Right forelimb (tissue), 1 donor: Measurements from ENCODE around the gene PRRC2A.
A peak's percentile ranks its signal among the peaks of the same experiment; 100 is the strongest.
"Not testable (repeated sequence)": the region's sequence is repeated elsewhere in the genome, so short reads cannot be mapped to it uniquely, and the experiment has no call there.

Source experiments
- DNase-seq: peaks from one replicate; pipeline ENCODE4 v3.0.0-alpha.2; 2018

PRRC2A gene

GRCh38 chr6:31586008-31586407, 34.5 kb upstream of the PRRC2A start, which contains the start of gene LST1:
LST1 (plus strand) TSS chr6:31586277; CDS start chr6:31587300, 1,023 bp downstream.
- DNase-seq, result no peak

DNA sequence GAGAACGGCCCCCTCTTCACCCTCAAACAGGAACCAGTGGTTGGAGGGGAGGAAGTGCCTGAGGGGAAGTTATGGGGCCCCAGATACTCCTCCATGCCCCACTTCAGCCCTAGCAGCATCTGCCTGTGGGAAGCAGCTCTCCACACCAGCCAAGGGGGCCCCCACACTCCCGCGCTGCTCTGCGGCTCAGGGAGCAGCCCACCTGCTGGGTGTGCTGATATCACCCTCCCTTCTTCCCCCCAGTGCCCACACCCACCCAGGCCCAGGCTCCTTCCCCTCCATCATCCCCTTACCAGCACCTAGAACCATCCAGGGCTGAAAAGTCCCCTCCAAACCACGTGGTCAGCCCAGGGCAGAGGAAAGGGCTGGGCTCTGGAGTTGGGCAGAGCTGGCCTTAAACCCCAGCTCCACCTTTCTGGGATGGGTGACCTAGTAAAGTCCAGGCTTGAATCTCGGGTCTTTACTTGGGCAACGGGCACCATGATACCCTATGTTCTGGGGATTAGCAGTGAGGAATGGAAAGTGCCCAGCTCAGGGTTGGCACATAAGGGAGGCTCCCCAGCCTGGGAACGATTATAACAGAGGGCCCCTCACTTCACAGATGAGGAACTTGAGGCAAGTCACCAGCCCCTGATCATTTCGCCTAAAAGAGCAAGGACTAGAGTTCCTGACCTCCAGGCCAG, 33.8 kb upstream of the PRRC2A start:
- no peak for DNase-seq

DNA sequence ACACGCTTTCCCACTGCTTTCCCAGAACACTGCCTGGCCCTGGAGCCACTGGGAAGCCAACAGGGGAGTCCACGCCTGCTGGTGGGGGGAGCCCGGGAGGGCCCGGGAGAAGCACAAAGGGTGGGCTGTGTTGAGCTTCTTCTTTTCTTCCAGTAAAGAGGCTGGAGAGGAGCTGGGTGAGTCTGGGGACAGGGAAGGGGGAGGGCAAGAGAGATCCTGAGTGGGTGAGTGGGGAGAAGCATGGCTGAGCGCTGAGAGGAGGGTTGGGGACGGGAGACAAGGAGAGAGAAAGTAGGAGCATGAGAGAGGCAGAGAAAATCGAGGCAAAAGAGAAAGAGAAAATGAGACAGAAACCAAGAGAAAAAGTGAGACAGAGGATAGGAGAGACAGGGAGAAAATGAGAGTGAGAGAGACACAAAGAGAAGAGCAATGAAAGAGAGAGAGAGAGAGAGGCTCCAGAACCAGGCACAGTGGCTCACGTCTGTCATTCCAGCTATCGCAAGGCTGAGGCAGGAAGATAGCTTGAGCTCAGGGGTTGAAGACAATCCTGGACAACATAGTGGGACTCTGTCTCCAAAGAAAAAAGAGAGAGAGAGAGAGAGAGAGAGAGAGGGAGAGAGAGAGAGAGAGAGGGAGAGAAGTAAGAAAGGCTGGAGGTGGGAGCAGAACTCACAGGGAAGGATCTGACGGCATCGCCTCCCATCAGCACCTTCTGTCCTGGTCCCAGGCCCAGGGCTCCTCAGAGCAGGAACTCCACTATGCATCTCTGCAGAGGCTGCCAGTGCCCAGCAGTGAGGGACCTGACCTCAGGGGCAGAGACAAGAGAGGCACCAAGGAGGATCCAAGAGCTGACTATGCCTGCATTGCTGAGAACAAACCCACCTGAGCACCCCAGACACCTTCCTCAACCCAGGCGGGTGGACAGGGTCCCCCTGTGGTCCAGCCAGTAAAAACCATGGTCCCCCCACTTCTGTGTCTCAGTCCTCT, 32.4 kb upstream of the PRRC2A start:
- no peak for DNase-seq

DNA sequence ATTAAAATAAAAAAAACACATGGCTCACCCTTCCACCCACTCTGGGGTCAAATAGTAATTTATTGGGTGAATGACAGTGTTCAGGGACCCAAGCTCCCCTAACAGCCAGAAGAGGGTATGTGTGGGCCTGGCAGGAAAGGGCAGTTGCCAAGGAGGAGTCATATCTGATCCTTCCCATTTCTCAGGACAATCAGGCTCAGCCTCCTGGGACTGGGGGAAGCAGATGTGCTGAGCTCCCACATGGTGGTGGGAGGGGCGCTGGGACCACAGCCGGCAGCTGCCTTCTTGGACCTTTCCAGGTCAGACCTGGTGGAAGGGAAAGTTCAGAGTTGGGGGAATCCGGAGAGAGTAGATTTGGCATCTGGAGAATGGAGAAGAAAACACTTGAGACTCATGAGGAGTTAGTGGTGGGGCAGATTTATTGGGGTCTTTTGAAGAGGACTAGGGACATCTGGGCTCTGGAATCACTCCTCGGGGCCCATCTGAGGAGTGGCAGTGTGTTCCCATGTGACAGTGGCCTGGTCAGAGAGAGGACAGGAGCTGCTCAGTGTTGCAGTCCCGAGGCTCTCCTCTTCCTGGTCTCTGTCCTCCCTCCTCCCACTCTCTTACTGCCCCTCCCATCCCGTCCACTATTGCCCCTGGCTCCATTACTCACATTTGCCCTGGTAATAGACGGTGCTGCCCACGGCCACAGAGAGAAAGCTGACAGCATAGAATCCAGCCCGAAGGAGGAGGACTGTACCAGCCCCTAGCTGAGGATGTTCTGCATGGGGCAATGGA, 31.5 kb upstream of the PRRC2A start:
- no peak for DNase-seq

DNA sequence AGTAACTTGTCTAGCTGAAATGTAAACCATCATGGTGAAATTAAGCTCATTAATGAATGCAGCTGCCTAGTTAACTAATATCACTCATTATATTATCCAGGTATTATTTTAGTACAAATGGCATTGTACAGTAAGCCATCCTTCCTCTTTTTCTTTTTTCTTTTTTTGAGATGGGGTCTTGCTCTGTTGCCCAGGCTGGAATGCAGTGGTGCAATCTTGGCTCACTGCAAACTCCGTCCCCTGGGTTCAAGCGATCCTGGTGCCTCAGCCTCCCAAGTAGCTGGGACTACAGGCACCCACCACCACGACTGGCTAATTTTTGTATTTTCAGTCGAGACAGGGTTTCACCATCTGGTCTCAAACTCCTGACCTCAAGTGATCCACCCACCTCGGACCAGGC, 29.8 kb upstream of the PRRC2A start:
- DNase-seq, result not testable (repeated sequence)

DNA sequence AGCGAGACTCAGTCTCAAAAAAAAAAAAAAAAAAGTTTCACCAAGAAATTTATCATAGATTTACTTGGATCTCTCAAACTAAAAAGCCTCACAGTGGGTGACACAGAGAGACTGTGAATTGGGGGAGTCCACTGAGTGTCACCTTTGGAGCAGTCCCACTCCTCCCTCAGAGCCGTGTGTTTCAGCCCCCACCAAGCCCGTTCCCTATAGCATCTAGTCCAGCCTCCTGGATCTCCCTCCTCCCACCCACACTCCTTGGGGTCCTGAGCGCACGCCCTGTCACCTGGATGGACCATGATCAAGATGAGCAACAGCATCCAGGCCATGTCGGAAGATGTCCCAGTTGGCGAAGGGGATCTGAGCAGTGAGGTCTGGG, 28.1 kb upstream of the PRRC2A start:
- no peak for DNase-seq

GRCh38 chr6:31597006-31597405, 23.5 kb upstream of the PRRC2A start:
- DNase-seq, result no peak

DNA sequence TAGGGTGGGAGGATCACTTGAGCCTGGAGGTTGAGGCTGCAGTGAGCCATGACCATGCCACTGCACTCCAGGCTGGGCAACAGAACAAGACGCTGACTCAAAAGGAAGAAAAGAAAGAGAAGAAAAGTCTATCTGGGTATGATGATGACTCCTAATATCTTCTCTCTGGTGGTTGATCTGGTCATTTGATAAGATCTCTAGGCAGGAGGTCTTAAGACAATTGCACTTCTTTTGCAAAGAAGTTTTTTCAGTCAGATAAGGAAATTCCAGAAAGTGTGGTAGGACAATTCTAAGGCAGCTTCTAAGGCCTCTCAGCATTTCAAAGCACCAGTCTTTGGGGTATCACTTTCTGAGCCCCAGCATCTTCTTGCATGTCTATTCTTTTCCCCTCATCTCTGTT, 13.2 kb upstream of the PRRC2A start:
- no peak for DNase-seq

DNA sequence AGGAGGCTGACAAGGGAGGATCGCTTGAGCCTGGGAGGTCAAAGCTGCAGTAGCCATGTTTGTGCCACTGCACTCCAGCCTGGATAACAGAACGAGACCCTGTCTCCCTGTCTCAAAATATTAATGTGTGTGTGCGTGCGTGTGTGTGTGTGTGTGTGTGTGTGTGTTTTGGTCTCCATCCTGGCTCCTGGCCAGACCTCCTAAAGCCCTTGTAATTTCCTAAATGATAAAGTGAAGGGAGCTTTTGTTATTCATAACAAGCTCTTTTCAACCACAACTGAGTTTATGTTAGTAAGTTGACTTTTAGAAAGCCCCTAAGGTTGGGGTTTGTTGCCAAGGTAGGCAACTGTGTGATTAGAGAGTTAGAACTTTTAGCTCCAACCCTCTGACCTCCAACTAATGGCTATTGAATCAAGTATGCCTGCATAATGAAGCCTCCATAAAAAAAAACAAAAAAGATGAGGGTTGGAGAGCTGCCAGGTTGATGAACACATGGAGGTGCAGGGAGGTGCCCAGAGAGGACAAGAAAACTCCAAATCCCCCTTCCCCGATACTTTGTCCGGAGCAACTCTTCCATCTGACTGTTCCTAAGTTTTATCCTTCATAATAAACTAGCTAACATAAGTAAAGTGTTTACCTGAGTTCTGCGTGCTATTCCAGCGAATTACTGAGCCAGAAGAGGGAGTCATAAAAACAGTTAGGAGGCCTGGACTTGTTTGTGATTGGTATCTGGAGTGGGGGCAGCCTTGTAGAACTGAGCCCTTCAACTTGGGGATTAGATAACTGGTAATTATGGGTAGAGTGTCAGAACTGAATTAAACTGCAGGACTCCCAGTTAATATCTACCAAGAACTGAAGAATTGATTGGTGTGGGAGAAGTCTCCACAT, 10.8 kb upstream of the PRRC2A start:
- no peak for DNase-seq

DNA sequence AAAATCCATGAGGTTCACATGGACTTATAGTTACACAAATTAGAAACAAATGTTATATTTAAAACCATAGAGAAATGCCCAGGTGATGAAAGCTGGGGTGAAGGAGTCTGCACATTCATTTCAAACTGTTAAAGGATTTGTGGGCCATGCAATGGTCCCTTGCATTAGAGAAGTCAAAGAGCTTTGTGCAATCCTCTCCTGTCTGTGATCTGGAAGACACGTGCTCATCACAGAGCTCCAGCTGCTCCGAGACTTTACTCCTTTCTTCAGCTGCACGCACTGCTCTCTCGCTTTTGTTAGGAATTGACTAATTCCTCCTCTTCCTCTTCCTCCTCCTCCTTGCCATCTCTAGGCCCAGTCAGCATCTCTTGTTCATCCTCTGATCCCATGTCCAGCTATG, 9.5 kb upstream of the PRRC2A start:
- DNase-seq, result no peak

- no peak for DNase-seq
Measured at GRCh38 chr6:31614075-31614619, 6.4 kb upstream of the PRRC2A start.

DNA sequence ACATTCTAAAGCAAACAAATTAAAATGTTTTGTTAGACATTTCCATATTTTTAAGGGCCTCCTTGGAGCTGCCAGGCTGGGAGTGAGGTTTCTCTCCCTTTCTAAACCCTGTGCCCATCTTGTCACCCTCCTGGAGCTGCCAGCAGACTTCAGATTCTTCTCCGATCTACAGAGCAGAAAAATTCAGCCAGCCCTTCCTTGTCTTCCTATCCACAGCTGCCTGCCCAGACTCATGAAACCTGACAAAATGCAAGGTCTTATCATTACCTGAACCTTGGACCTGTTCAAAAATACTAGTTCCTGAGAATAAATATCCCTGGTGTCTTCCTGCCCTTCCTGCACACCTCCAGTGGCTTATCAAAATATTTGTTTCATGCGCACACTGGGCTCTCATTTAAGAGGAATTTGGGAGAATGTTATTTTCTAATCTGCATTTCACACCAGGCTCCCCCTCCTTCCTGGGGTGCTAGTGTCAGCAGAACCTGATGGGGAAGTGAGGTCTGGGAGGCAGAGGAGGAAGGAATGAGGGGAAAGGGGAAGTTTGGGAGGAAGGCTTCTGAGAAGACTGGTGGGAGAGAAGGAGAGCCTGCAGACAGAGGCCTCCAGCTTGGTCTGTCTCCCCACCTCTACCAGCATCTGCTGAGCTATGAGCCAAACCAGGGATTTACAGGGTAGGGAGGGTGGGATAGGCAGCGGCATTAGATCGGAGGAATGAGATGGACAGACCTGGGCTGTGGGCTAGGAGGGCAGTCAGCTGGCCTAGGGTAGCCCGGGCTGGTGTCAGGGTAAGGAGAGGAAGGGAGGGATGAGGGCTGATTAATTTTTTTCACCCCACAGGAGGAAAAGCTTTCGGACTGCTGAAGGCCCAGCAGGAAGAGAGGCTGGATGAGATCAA, 5.6 kb upstream of the PRRC2A start, which contains the start of gene AIF1:
Gene AIF1, plus strand, starts transcription at position 551 of the 895 bp plus-strand sequence. Its CDS starts 96 bp downstream, at position 647.
- no peak for DNase-seq

DNA sequence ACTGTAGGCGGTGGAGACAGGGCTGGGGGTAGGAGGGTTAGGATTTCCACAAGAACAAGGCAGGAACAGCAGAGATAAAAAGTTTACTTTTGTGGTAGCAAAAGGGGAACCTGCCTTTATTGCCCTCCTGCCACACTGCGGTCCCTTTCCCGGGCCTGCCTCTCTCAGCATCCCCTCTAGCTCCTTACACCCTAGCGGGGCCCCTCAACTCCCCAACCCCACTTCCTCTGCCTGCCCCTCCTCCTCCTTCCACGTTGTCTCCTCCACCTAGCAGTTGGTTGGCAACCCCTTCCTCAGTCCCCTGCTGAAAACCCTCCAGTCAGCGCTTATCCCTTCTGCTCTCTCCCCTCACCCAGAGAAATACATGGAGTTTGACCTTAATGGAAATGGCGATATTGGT, 4.8 kb upstream of the PRRC2A start:
- no peak for DNase-seq

DNA sequence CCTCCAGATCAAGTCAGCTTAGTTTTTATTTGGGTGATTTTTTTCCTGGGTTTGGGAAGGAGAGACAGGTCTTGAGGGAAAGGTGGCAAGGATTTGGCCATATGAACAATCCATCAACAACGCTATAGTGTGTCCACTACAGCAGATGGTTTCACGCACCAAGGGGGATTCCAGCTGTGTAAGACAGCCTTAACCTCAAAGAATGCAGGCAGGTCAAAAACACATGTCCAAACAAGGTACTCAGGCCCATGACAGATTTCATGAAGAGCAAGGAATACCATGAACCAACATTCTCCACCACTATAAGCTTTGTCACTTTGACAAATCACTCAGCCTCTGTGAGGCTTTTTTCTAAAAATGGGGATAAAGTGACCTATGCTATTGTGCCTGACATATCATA, 3.5 kb upstream of the PRRC2A start:
- DNase-seq, result no peak

GRCh38 chr6:31619805-31620585, 520 bp upstream of the PRRC2A start:
- DNase-seq, result peak; percentile 98

- no peak for DNase-seq
Measured at GRCh38 chr6:31621320-31621939, 915 bp downstream of the PRRC2A start.

DNA sequence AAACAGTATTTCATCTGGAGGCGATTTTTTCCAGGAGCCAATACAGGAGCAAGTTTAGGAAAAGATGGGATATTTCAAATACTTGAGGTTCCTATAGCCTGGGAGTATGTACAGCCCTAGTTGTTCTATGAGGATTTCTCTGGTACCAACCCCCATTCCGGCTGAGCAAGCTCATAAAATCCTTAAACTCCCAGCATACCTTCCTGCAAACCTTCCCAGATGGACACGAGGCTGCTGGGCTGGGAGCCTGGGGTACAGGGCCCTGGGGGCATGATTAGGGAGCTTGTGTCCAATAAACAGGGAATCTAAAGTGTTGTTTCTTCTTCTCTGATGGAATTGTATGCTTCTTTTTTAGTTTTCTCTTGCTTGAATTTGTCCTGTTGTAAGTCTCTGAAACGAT, 1.5 kb downstream of the PRRC2A start:
- no peak for DNase-seq

DNA sequence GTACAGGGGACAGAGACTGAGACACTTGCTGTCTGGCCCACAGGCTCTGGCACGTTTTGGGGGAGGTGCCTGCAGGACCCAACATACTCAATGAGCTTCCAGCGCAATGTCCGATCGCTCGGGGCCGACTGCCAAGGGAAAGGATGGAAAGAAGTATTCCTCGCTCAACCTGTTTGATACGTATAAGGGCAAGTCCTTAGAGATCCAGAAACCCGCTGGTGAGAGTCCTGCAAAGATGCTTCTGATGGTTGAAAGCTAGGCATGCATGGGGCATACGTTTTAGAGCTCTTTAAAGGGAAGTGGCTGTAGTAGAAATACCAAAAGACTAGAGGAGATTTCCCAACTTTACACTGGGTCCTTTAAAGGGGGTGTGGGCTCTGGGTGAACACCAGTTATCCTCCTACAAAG, 2.2 kb downstream of the PRRC2A start:
- no peak for DNase-seq

- DNase-seq, result no peak
Measured at GRCh38 chr6:31624070-31624469, 3.6 kb downstream of the PRRC2A start.
